ENCODE measurements around the gene IQSEC3. TPM values are rescaled to one million over a fixed set of nuclear protein-coding genes. Genes with fewer than 3 reads are reported as not detected.
A peak's percentile ranks its signal among the peaks of the same experiment; 100 is the strongest.
"Not testable (repeated sequence)": the region's sequence is repeated elsewhere in the genome, so short reads cannot be mapped to it uniquely, and the experiment has no call there.

The IQSEC3 gene
- total RNA-seq, 2 donors from 2014 or later, result 0.05 to 0.39 TPM

GRCh38 chr12:65491-66063, 990 bp upstream of the IQSEC3 start:
- H3K36me3 Mint-ChIP-seq (ENCODE audit: low read depth); H3K4me1 Mint-ChIP-seq; H3K27ac Mint-ChIP-seq; H3K9me3 Mint-ChIP-seq; H3K4me3 Mint-ChIP-seq: not testable (repeated sequence)
- ATAC-seq (replicated peaks), result peak; percentile 31
- H3K27me3 Mint-ChIP-seq, result peaks cover 30% of the 10 kb centered on the region

GRCh38 chr12:66782-67504, 376 bp downstream of the IQSEC3 start:
- not testable (repeated sequence) for H3K4me1 Mint-ChIP-seq; H3K36me3 Mint-ChIP-seq (ENCODE audit: low read depth); H3K27ac Mint-ChIP-seq; H3K4me3 Mint-ChIP-seq; H3K9me3 Mint-ChIP-seq
- H3K27me3 Mint-ChIP-seq, result peaks cover 31% of the 10 kb centered on the region
- ATAC-seq (replicated peaks), result peak; percentile 53

DNA sequence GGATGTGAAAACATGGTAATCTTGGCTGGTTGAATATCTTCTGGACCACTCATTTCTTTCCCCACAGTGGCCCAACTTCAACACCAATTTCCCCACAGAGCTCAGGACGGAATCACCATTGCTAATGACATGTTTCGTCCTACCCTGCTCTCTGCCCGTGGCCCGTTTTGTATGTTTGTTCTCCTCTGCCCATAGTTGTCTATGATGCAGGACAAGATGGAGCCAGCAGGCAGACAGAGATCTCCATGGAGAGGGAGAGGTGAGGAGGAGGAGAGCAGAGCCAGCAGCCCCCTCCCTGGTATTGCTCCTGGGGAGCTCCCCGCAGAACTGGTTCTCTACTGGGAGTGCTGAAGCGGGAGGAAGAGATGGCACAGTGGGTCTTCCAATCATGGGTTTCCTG, 3.1 kb downstream of the IQSEC3 start:
- ATAC-seq (replicated peaks); H3K9me3 Mint-ChIP-seq; H3K36me3 Mint-ChIP-seq (ENCODE audit: low read depth); H3K27ac Mint-ChIP-seq; H3K4me3 Mint-ChIP-seq; H3K4me1 Mint-ChIP-seq: not testable (repeated sequence)
- H3K27me3 Mint-ChIP-seq, result peaks cover 31% of the 10 kb centered on the region

DNA sequence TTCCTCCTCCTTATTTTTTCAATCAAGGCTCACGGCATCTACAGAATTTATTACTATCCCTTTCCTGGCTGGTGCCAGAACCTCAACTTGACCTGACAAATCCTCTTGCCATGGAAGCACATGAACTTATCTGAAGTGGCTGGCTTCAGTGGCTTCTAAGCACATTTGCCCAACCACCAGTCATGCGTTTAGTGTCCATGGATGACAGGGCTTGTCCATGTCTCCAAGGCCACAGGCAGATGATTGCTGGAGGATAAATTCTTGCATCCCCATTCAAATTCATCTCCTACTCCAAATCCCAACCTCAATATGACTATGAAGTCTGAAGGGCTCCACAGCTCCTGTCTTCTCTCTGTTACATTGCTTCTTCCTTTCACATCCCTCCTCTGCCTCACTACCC, 4.0 kb downstream of the IQSEC3 start:
- not testable (repeated sequence) for H3K9me3 Mint-ChIP-seq; H3K4me1 Mint-ChIP-seq; H3K27ac Mint-ChIP-seq; H3K36me3 Mint-ChIP-seq (ENCODE audit: low read depth); ATAC-seq (replicated peaks); H3K4me3 Mint-ChIP-seq
- H3K27me3 Mint-ChIP-seq, result peaks cover 26% of the 10 kb centered on the region

GRCh38 chr12:72018-72417, 5.5 kb downstream of the IQSEC3 start:
- not testable (repeated sequence) for H3K36me3 Mint-ChIP-seq (ENCODE audit: low read depth); H3K9me3 Mint-ChIP-seq; H3K4me3 Mint-ChIP-seq; H3K4me1 Mint-ChIP-seq; H3K27ac Mint-ChIP-seq; ATAC-seq (replicated peaks)
- peaks cover 34% of the 10 kb centered on the region for H3K27me3 Mint-ChIP-seq

DNA sequence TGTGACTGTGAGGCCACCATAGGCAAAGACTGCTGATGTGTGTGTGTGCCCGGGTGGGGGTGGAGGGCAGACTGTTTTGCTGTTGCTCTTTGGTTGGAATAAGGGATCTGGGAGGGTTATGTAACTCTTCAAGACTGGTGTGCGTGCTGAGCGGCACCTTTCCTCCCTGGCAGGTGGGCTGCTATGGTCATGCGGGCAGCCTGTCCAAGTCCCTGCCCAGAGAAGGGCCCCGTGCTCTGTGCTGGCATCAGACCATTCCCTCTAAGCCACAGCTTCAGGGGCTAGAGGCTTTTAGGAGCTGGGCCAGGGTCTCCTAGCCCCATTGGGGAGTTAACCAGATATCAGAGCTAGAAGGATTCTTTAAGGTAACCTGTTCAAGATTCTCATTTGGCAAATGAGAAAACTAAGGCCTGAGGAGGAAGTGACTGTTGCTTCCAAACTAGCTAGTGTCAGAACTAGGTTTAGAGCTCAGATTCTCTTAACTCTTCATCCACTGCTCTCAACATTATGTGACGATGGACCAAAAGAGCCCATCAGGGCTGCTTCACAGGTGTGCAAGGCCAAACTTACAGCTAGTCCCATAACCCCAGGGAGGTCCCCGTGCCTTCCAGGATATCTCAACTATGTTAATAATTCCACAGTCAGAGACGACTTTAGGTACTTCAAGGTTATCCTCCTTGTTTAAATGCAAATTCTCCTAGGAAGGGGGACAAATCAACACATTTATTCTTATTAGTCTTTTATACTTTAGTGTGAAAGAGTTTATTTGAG, 8.0 kb downstream of the IQSEC3 start:
- not testable (repeated sequence) for H3K9me3 Mint-ChIP-seq; H3K4me3 Mint-ChIP-seq; ATAC-seq (replicated peaks); H3K4me1 Mint-ChIP-seq; H3K36me3 Mint-ChIP-seq (ENCODE audit: low read depth); H3K27ac Mint-ChIP-seq
- H3K27me3 Mint-ChIP-seq, result peaks cover 31% of the 10 kb centered on the region

GRCh38 chr12:75541-75940, 9.0 kb downstream of the IQSEC3 start:
- H3K4me1 Mint-ChIP-seq; ATAC-seq (replicated peaks); H3K27ac Mint-ChIP-seq; H3K4me3 Mint-ChIP-seq; H3K36me3 Mint-ChIP-seq (ENCODE audit: low read depth); H3K9me3 Mint-ChIP-seq: not testable (repeated sequence)
- peaks cover 29% of the 10 kb centered on the region for H3K27me3 Mint-ChIP-seq

DNA sequence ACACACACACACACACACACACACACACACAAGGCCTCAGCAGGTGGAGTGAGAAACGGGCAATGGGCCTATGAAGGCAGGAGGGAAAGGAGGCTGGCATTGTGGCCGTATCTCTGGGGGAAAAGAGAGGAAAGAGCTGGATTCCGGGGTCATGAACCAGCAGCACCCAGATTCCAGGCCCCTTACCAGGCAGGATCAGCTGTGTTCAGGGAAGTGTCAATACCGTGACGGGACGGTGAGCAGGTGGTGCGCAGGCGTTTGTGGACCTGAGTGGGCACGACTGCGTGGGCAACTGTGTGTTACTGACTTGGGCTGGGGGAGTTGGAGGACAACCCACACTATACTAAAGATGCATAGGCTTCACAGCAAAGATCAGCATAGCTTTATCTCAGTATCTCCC, 9.5 kb downstream of the IQSEC3 start:
- H3K36me3 Mint-ChIP-seq (ENCODE audit: low read depth); H3K4me1 Mint-ChIP-seq; H3K9me3 Mint-ChIP-seq; H3K4me3 Mint-ChIP-seq; H3K27ac Mint-ChIP-seq; ATAC-seq (replicated peaks): not testable (repeated sequence)
- H3K27me3 Mint-ChIP-seq, result peaks cover 29% of the 10 kb centered on the region

GRCh38 chr12:76551-76950, 10.0 kb downstream of the IQSEC3 start:
- H3K36me3 Mint-ChIP-seq (ENCODE audit: low read depth); ATAC-seq (replicated peaks); H3K9me3 Mint-ChIP-seq; H3K4me3 Mint-ChIP-seq; H3K27ac Mint-ChIP-seq; H3K4me1 Mint-ChIP-seq: not testable (repeated sequence)
- H3K27me3 Mint-ChIP-seq, result peaks cover 32% of the 10 kb centered on the region

DNA sequence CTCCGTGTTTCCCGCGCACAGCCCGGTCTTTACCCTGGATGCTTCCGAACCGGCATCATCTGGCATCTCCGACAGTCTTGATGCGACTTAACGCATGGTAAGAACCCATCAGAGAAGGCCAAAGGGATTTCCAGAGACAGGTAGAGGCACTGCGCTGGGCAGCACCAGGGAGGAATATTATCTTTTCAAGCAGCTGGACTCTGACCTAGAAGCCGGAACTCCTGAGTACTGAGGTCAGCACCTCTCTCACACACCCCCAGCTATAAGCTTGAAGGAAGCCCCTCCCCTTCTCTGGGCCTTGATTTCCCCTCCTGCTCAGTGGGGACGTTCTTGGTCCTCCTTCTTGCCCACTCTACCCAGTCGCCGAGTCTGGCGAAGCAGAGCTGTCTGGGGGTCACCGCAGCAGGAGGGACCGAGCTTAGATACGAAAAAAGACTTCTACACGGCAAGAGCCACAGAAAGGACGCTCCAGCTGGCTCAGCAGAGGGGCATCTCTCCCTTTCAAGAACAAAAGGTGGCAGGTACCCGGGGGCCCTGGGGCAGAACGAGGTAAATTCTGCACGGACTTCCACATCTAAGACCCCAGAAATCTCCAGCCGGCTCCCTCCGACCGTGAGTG, 10.6 kb downstream of the IQSEC3 start:
- H3K36me3 Mint-ChIP-seq (ENCODE audit: low read depth); H3K4me3 Mint-ChIP-seq; H3K4me1 Mint-ChIP-seq; H3K9me3 Mint-ChIP-seq; ATAC-seq (replicated peaks); H3K27ac Mint-ChIP-seq: not testable (repeated sequence)
- H3K27me3 Mint-ChIP-seq, result peaks cover 35% of the 10 kb centered on the region

DNA sequence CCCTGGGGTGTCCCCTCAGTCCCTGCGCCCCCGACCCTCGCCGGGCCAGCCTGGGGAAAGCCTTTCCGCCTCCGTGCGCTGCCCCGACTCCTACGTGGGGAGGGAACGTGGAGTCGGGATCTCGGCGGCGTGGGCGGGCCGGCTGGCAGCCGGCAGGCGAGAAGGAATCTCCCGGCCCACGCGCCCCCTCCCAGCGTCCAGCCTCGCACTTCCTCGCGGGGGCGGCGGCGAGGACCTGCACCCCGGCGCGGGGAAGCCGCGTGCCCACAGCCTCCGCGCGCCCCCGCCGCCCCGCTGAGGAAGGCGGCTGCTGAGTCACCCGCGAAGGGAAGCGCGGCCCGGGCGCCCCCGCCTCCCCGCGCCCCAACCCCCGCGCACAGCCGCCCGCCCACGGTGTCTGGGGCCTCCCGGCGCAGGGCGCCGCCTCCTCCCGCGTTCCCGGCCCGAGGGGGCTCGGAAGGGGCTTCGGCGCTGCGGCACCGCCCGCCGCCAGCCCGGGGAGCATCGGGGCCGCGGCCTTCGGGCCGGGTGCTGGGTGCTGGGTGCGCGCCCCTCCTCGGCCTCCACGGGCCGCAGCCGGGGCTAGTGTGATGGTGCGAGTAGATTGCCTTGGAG, 11.3 kb downstream of the IQSEC3 start:
- ATAC-seq (replicated peaks); H3K4me1 Mint-ChIP-seq; H3K4me3 Mint-ChIP-seq; H3K36me3 Mint-ChIP-seq (ENCODE audit: low read depth); H3K9me3 Mint-ChIP-seq; H3K27ac Mint-ChIP-seq: not testable (repeated sequence)
- peaks cover 37% of the 10 kb centered on the region for H3K27me3 Mint-ChIP-seq

GRCh38 chr12:78981-79380, 12.4 kb downstream of the IQSEC3 start:
- no peaks in the 10 kb centered on the region for H3K9me3 Mint-ChIP-seq
- no peaks in the 10 kb centered on the region for H3K36me3 Mint-ChIP-seq (ENCODE audit: low read depth)
- no peak for ATAC-seq (replicated peaks)
- H3K4me1 Mint-ChIP-seq, result no peaks in the 10 kb centered on the region
- no peak overlapping the region for H3K27ac Mint-ChIP-seq
- H3K4me3 Mint-ChIP-seq, result no peak overlapping the region
- H3K27me3 Mint-ChIP-seq, result peaks cover 46% of the 10 kb centered on the region

DNA sequence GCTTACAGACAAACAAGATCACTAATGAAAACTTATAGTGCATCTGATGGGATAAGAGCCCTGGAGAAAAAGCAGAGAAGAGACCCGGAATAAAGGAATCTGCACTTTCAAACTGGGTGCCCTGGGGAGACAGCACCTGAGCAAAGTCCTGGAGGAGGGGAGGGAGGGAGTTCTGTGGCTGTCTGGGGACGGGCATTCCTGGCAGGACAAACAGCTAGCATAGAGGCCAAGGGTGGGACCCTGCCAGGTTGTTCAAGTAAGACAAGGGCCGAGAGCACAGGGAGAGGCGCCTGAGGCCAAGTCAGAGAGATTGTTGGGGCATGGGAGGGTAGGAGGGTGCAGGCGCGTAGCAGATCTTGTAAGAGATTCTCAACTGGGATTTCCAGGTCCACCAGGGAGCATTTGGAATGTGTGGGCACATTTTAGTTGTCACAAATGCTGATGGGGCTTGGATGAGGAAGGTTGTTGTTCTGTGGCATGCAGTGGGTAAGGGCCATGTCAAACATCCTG, 14.2 kb downstream of the IQSEC3 start:
- H3K4me1 Mint-ChIP-seq, result no peaks in the 10 kb centered on the region
- H3K36me3 Mint-ChIP-seq (ENCODE audit: low read depth), result no peaks in the 10 kb centered on the region
- no peak for ATAC-seq (replicated peaks)
- H3K27ac Mint-ChIP-seq, result no peak overlapping the region
- no peaks in the 10 kb centered on the region for H3K9me3 Mint-ChIP-seq
- H3K4me3 Mint-ChIP-seq, result no peak overlapping the region
- peaks cover 48% of the 10 kb centered on the region for H3K27me3 Mint-ChIP-seq

DNA sequence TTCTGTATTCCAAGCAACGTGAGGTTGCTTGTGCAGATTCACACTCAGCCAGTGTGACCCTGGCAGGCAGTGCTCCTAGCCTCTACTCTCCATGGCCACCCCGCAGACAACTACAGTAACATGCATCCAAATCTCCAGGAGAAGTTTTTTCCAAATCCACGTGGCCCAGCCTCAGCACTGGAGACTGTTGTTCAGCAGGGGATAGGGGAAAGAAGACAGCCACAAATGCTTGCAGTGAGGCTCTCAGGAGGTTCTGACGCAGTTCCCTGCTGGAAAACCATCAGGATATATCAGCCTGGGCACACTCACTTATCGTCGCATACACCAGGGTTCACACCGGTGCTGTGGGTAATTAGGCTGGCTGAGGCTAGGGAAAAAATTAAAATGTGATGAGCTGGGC, 16.2 kb downstream of the IQSEC3 start:
- Mint-ChIP-seq H3K4me3 (no peak overlapping the region), H3K4me1 (no peaks in the 10 kb centered on the region), H3K36me3 (ENCODE audit: low read depth) (no peaks in the 10 kb centered on the region), H3K9me3 (no peaks in the 10 kb centered on the region), H3K27ac (no peak overlapping the region), H3K27me3 (peaks cover 42% of the 10 kb centered on the region)
- no peak for ATAC-seq (replicated peaks)

Measured in activated T-helper 17 cell treated with anti-CD3 and anti-CD28 coated beads, Interleukin-2, amount 50 U/mL, for 72 hours (primary cell).